GM12872 (cell line): ENCODE data around the gene IL1RL1.

Source experiments
- TF ChIP-seq, protein P1 (sequence below): IDR thresholded peaks from 3 replicates; pipeline ENCODE4 v1.5.1; 2011; ENCODE audit warnings: low read depth, mild to moderate bottlenecking, low read length, moderate library complexity; ENCODE audit not compliant: insufficient read depth

Gene IL1RL1

DNA sequence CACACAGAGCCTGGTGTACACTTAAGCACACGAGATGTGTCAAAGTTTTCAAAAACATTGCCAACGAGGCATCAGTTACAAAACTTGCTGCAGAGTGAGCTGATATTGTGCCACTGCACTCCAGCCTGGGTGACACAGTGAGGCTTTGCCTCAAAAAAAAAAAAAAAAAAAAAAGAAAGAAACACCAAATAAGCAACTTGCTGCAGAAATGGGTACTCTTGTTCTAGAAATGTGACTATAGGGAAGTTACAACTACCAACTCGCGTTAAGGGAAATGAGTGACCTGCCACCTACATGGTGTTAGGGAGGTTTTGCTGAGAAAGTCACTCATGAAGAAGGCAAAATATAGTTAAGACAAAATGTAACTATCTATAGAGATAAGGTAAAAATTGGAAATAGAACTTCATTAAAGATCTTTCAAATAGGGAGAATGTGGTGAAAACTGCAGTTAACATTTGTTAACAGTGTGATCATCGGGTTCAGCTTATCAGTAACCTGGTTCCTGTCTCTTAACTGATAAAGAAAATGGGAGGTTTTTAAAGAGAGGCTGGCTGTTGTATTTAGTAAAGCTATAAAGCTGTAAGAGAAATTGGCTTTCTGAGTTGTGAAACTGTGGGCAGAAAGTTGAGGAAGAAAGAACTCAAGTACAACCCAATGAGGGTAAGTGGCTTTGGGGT, at the start of gene IL1RL1:
IL1RL1 (plus strand) TSS at position 600 of the 677 bp plus-strand sequence. CDS start 26,702 bp downstream, outside the sequence.
- TF ChIP-seq, protein P1, sequence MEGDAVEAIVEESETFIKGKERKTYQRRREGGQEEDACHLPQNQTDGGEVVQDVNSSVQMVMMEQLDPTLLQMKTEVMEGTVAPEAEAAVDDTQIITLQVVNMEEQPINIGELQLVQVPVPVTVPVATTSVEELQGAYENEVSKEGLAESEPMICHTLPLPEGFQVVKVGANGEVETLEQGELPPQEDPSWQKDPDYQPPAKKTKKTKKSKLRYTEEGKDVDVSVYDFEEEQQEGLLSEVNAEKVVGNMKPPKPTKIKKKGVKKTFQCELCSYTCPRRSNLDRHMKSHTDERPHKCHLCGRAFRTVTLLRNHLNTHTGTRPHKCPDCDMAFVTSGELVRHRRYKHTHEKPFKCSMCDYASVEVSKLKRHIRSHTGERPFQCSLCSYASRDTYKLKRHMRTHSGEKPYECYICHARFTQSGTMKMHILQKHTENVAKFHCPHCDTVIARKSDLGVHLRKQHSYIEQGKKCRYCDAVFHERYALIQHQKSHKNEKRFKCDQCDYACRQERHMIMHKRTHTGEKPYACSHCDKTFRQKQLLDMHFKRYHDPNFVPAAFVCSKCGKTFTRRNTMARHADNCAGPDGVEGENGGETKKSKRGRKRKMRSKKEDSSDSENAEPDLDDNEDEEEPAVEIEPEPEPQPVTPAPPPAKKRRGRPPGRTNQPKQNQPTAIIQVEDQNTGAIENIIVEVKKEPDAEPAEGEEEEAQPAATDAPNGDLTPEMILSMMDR, result no peak

DNA sequence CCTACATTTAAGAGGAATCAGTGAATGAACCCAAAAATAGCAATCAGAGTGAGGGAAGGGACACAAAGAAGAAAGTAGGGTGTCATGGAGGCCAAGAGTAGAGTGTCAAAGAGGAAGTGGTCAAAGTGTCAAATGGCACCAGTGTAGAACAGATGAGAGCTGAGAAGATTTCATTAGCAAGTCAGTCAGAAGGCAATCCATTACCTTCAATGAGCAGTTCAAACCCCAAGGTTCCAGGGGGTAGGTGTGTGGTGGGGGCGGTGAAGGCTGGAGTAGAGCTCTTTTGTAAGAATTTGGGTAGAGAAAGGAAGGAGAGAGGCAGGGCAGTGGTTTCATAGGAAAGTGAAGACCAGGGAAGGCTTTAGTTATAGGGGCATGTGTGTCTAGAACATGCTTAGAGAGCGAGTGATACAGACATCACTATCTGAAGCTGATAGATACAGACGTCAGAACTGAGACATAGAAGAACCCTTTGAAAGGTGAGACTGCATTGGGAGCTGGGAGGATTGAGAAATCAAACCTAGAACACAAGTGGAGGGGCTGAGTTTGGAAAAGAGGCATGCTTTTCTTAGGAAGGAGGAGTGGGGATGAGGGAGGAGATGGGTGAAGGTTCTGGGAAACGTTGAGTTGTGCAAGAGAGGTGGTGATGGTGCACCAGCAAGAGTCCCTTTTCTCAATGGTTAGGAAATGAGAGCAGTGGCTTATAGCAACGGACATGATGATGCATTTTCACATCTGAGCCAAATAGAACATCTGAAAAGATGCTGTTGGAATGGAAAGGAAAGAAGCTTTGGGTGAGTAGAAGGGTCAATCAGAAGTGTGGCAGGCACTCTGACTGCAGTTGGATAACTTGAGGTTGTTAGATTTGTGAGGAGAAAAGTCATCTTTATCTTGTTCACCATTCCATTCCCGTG, 48.9 kb upstream of the IL1RL1 start:
- TF ChIP-seq, protein P1, result no peak

GRCh38 chr2:102264952-102265351, 46.4 kb upstream of the IL1RL1 start:
- TF ChIP-seq, protein P1, result no peak

DNA sequence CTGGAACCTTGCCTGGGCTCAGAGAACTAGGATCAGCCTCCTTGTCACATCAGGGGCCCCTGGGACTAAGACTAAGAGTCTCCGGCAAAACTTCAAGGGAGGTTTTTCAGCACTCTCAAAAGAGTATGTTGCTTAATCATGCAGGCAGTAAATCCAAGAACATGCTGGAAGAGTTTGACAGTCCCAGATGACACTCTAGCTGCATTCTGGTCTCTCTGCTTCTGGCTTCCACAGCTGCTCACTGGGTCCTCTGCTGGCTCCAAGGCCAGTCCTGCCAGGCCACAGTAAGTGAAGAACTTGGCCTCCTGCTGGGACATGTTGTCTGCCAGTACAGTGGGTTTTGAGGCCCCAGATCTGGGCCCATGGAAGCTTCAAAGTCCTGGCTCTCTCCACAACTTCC, 45.2 kb upstream of the IL1RL1 start:
- TF ChIP-seq, protein P1, result no peak

- TF ChIP-seq, protein P1, result no peak
Observed at GRCh38 chr2:102267774-102268173, 43.6 kb upstream of the IL1RL1 start.

- TF ChIP-seq, protein P1, result no peak
Observed at GRCh38 chr2:102268510-102269199, 42.7 kb upstream of the IL1RL1 start.

DNA sequence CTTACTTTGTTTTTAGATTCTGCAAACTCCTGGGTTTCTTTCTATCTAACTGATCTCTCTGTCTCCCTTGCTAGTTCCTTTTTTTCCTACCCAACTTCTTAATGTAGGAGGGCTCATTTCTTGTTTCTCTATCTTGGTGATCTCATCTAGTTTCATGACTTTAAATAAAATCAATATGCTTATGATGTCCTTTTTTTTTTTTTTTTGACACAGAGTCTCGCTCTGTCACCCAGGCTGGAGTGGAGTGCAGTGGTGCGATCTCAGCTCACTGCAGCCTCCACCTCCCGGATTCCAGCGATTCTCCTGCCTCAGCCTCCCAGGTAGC, 42.2 kb upstream of the IL1RL1 start:
- TF ChIP-seq, protein P1, result no peak
